Activated T-cell treated with anti-CD3 and anti-CD28 coated beads for 4 hours (primary cell): ENCODE measurements around the gene PRDM5.

Experiments used
- DNase-seq: peaks from one replicate; pipeline ENCODE4 v3.0.0-alpha.2; 2020

PRDM5 gene

DNA sequence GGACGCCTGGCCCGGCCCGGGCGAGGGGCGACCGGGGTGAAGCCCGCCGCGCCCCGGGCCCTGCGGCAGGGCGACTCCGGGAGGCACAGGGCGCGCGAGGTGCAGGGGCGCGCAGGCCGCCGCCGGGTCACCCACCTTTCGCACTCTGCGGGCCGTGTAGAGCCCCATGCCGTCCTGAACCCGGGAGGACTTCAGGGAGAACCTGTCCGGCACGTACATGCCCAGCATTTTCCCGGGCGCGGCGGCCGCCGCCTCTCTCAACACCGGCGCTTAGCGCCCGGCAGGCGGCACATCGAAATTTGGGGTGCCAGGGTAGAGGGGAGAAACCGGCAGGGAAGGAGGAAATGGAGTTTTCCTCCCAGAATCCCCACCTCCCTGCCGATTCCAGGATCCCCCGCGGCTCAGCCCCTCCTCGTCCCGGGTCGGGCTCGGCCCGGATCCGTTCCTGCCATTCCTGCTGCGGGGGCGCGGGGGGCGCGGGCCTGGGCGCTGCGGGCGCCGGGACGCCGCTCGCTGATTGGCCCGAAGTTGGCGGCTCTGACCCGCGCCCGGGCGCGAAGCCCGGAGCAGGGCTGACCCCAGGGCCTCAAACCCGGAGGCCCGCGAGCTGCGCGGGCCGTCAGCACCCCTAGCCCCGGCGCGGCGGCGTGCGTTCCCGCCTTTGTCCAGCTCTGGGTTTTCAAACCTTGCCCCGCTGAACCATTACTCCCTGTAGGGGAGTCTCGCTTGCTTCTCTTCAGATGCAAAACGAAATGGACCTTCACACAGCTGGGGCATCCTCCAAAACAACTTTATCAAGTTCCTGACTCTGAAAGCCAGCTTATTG, at the start of gene PRDM5:
Gene PRDM5 (minus strand): TSS at position 346 of the 826 bp plus-strand sequence. CDS start 118 bp downstream, at position 228.
- no peak for DNase-seq

DNA sequence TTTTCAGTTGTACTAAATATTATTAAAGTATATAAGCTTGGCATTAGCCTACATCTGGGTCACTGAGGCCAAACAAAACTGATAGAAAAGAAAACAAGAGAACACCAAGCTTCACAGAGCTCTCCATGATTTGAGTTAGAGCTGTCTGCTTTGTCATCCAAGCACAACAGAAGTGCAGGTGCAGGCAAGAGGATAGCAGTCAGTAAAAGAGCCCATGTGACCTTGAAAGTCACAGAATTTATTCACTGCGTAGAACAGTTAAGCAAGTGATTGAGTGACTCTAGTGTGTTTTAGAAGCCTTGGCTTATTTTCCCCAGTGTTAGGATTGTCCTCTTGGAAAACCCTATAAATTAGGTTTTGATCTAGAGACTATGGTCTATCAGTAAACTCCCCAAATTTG, 49.4 kb upstream of the PRDM5 start:
- DNase-seq, result no peak

DNA sequence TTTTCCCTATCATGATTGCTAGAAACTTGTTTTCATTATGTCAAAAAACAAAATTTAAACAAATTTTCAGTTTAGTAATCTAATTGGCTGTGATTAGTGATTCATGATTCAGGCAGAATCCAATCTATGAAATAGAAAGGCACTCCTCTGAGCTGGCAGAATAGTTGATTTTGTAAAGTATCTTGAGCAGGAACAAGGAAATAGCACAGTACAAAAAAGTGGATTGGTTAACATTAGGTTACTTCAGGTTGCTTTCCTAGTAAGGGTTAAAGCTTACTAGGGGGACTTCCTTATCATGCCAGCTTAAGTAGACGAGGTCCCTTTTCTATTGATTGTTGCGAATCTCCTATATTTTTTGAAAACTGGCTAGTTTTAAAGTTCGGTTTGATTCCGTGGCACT, 43.4 kb upstream of the PRDM5 start:
- DNase-seq, result no peak

DNA sequence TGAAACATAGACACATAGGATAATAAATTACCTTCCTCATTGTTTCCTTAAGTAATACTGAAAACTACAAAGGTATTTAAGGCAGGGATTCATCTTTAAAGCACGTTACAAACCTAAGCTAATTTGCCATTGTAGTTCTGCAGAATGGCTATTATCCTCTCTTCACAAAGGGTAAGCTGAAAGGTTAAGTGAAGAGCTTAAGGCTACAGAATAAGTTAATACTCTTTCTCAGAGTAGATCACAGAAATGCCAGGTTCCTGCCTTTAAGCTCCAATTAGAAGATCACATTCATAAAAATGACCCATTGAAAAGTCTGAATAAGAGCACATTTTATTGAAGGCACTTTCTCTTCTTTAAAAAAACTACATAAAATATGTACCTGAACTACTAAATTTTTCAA, 42.1 kb upstream of the PRDM5 start:
- no peak for DNase-seq

DNA sequence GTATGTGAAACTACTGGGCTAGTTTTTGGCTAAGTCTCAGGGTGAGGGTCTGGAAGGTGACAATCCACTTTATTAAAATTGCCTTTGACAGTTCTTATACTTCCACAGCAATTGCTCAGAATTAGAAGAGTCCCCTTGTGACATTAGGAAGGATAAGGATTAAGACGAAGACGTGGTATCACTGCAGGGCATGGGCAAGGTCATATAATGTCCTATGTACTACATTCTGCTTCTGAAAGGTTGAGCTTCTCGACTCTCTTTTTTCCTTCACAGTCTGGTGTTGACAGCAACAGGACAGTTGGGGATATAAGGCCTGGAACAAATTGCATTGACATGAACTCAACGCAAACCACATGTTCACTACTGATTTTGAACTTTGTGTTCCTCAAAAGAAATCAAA, 40.9 kb upstream of the PRDM5 start:
- DNase-seq, result no peak

DNA sequence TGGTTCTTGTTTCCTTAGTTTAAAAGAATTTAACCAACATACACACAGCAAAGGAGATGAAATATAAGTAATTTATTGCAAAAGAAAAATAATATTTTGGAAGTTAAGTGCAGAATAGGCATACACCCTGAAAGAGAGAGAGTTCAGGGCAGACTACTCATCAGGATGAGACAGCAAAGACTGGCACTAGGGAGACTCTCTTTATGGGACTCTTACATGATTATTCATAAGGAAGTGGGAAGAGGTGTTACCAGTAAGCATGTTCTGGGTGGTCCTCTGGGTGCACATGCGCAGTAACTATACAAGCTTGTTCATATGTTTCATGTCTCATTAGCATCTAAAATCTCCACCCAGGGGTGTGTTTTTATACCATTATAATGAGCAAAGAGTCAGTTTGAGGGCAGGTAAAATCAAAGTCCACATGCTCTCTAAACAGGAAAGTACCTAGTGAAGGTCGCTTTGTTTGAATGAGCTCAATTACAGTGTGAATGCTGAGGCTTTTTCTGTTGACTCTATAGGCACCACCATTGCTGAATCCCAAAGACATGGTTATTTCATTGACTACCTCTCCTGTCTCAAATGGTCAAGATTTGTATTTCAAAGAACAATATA, 38.2 kb upstream of the PRDM5 start:
- DNase-seq, result no peak

DNA sequence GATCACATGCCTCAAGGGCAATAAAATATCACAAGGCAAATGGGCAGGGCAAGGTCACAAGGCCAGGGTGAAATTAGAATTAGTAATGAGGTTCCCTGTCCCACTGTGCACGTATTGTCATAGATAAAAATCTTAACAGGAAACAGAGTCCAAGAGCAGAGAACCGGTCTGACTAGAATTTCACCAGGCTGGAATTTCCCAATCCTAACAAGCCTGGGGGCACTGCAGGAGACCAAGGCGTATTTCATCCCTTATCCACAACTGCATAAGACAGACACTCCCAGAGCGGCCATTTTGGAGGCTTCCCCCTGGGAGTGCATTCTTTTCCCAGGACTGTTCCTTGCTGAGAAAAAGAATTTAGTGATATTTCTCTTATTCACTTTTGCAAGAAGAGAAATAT, 25.9 kb upstream of the PRDM5 start:
- no peak for DNase-seq

DNA sequence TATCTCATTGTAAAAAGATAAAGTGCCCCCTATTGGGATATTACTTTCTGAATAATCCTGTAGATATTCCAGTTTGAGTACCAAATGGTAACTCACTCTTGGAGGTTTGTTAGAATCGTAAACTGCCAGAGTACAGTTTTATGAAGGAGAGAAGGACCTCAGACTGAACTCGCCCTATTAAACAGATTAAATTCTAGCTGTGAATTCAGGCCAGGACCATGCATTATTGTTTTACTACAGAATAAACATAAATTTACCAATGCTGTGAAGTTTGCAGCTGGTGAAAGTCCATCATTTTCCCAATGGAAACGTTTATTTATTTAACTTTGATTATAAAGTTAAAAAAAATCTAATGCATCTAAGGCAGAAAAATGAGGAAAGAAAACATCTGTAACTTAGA, 20.2 kb upstream of the PRDM5 start:
- no peak for DNase-seq

DNA sequence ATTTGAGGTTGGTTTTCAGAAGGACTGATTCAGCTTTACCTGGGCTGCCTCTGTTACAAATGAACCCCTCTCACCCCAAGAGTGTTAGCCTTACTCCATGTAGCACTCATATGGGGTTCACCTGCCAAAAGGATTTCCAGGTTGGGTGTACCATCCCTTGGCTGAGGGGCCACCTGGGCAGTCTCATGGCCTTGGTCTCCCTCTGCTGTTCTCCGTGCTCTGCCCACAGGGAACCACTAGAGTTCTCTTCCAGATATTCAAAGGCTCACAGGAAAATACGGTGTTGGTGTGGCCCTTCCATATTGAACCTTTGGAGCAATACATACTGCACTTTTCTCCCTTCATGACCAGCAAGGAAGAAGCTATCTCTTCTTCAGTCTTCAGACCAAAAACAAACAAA, 18.0 kb upstream of the PRDM5 start:
- no peak for DNase-seq

DNA sequence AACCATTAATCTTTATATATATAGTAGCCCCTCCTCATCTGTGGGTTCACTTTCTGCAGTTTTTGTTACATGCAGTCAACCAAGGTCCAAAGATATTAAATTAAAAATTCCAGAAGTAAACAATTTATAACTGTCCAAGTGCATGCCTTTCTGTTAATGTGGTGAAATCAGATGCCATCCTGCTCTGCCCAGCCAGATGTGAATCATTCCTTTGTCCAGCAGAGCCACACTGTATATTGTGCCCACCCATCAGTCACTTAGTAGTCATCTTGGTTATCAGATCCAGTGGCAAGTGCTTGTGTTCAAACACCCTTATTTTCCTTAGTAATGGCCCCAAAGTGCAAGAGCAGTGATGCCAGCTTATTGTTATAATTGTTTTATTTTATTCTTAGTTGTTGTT, 17.2 kb upstream of the PRDM5 start:
- DNase-seq, result no peak

DNA sequence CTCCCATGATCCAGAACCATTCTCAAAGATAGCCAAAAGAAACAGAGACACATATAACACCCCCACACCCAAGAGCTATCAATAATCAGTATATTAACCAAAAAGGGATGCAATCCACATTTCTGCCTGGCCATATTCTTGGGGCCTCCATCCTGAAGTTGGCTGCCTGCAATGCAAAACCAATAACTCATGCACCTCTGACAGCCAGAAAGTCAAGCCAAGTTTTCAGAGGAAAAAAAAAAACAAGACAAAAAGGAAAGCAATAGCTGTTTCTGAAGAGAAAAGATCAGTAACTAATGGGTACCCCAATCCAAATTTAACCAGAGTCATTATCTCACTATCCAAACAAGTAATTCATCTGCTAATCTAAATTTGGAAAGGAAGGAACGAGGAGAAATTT, 7.3 kb upstream of the PRDM5 start:
- DNase-seq, result no peak

DNA sequence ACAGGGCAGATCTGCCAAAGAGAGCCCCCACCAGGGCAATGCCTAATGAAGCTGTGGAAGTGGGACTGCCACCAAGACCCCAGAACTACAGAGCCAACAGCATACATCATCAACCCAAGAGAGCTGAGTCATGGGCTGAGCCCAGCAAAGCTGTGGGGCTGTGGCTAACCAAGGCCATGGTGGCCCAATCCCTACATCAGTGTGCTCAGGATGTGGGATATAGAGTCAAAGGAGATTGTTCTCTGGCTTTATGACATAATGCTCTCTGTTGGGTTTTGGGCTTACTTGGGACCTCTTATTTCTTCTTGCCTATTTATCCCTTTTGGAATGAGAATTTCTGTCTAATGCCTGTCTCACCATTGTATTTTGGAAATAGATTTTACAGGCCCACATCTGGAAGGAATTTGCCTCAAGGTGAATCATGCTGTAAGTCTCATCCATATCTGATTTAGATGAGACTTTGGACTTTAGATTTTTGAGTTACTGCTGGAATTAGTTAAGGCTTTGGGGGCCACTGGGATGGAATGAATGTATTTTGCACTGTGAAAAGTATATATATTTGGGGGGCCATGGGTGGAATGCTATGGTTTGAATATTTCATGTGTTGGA, 5.4 kb upstream of the PRDM5 start:
- no peak for DNase-seq

DNA sequence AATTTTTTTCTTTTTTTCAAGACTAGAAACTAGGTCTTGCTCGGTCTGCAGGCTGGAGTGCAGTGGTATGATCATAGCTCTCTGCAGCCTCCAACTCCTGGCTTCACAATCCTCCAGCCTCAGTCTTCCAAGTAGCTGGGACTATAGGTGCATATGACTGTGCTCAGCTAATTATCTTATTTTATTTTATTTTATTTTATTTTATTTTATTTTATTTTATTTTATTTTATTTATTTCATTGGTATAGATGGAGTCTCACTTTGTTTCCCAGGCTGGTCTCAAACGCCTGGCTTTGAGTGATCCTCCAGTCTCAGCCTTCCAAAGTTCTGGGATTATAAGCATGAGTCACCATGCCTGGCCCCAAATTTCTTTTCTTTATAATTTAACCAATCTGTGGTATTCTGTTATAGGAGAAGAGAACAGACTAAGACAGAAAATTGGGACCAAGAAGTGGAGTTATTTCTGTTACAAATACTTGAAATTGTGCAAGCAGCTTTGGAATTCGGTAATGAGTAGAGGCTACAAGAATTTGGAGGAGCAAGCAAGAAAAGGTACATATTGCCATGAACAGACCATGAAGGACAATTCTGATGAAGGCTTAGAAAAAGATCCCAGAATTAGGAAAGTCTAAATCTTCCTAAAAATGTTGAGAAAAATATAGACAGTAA, 4.0 kb upstream of the PRDM5 start:
- DNase-seq, result no peak

DNA sequence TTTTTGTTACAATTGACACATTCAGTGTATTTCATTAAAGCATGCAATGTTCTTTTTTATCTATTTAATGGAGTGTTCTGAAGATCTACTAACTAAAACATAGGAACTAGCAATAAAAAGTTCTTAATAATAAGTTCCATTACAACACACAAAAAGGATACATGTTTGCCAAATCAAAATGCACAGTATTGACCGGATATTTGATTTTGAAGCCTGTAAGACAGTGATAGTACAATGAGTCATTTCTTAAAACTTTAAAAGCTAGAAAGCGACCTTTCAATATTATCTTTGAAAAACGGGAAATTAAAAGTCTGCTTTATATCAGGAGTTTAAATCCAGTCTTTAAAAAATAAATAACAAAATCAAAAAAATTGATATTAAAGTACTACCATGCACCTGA, 2.4 kb upstream of the PRDM5 start:
- DNase-seq, result no peak

DNA sequence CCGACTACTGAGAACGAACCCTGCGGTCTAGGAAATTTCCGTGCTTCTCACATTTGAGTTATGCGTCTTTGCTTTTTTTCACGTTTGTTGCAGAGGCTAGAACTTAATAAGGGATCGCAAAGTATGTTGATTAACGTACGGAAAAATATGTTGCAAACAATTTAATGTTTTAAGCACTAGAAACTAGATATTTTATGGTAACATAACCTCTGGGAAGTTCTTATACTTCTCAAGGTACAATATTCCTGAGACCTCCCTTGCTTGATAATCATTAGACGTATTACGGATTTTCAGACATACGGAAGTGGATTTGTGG, 639 bp upstream of the PRDM5 start:
- no peak for DNase-seq

DNA sequence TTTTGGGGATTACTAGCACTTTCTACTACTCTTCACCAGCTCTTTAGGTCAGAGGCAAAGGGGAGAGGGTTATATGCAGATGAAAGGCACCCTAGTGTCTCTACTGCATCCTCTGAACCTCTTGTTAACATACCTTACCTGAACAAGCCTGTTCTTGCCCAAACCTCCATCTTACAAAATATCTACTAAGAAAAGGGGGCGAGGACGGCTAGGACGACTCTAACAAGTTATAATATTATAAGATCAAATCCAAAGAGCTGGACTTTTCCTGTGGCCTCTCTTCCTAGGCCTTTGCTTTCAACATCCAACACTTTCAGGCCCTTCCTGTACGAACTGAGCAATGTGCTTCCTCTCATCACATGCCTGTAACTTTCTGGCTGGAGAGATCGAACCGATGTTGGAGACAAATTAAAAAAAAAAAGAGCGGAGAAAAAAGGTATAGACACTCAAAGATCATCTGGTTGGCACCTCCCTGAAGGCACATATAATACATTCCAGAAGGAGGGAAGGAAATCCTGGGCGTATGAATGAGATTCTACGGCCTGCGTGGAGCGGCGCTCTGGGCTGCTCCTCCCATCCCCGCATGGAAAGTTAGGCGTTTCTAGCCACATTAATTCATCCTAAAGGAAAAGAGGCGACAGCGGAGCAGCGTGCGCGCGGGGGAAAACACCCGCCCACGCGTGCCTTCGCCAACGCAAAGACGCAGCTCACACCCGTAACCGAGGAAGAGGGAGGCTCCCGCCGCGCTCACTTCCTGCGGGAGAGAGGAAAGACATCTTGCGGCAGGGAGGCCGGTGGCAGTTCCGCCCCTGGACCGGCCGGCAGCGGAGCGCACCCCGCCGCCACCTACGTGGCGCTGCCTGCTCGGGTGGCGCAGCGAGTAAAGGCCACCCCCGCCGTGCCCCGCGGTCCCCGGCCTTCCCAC, 808 bp downstream of the PRDM5 start:
- peak; percentile 38 for DNase-seq

DNA sequence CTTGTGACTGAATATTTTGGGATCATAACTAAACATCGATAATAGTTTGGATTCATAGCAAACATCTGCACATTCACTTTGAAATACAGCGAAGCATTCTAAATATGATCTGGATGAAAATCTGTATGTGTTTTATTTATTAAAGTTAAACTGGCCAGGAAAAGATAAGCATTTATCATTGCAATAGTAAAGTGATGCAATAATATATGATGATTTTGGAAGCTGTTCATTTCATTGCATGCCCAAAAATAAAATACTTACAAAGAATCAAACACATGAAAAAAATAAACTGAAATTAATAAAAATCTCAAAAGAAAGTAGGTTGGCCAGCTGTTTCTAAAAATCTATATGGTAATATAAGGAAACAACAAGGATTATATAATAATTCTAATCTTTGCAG, 1.9 kb downstream of the PRDM5 start:
- DNase-seq, result no peak

DNA sequence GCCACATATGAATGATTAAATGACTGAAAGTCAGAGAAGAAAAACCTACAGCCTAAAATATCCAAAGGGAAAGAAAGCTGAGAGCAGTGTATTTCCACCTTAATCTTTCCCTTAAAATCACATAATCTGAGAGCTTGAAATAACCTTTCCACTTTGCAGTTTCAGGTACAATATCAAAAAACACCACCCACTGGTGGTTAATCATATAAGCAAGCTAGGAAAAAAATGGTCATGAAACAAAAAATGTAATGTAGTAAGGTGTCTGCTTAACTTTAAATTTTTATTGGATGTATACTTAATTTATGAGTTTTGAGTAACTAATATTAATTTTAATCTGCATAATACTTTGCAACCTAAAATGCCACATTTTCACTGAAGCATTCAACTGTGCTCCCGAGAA, 3.2 kb downstream of the PRDM5 start:
- no peak for DNase-seq

DNA sequence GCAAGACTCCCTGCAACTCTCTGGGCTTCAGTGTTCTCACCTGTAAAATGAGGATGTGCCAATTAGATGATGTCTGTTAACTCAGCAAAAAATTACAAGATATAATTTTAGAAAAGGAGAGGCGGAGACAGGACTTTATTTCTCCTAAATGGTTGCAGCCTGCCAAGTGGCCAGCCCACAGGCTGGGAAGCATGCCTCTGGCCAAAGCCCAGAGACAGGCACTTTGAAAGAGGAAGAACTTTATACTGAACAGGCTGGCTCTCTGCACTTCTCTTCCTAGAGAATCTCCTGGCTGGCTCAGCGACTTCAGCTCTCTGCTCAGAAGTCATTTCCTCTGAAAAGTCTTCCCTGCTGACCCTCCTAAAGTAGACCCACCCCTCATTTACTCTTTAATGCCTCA, 3.7 kb downstream of the PRDM5 start:
- no peak for DNase-seq

DNA sequence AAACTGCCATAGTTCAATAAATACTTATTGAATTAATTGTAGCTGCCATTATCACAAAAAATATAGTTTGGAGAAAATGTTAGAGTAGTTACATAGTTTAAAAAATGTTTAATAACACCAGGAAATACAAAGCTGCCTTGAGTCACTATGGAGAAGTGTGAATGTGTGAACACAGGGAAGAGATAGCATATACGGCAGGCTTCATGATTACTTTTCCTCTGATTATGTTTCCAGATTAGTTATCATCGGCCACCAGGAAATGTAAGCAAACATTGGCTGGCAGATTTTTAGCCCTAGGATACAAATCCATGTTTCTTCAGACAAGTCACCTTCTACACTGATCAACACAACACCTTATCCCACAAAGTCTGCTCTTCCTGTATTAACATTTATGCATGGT, 4.4 kb downstream of the PRDM5 start:
- no peak for DNase-seq

DNA sequence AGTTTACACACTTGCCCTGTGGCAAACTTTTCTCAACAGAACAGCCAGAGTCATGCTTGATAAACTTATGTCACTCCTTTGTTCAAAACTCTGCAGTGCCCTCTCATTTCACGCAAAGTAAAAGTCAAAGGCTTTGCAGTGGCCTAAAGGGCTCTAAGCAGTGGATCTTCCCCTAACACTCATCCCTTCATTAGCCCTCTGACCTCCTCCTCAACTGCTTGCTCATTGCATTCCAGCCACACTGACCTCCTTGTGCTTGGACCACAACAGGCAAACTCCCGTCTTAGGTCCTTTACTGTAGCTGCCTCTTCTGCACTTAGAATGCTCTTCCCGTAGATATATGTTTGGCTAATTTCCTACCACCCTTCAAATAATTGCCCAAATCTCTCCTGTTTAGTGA, 5.6 kb downstream of the PRDM5 start:
- no peak for DNase-seq

DNA sequence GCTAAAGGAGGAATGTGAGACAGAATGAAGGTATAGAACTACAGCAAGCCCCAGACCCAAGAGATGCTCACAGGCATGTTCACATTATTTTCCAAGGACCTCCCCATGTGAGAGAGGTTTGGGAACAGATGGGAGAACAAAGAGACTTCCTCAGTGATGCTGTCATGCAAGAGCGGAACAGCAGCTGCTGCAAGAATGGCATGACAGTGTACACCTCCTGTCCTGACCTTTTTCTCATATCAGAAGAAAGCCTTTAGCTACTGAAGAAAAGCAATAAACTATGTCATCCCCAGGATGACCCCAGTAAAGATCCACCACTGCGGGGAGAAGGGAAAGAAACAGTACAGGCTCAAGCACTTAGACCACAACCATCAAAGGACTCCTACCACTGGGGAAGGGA, 7.2 kb downstream of the PRDM5 start:
- DNase-seq, result no peak

DNA sequence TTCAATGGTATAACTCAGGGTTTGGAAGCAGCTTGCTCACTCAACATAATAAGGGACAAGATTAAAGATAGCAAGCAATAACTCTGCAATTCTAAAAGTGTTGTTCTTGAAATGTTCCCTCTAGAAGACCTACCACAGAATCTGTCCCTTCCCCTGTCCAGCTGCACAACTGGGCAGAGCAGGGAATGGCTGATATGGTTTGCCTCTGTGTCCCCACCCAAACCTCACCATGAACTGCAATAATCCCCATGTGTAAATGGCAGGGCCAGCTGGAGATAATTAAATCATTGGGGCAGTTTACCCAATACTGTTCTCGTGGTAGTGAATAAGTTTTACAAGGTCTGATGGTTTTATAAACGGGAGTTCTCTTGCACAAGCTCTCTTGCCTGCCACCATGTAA, 19.1 kb downstream of the PRDM5 start:
- no peak for DNase-seq
